Bronchus fibroblast of lung (primary cell): ENCODE results near the gene CCN6. TPM values are rescaled to one million over a fixed set of nuclear protein-coding genes. Genes with fewer than 3 reads are reported as not detected.

ENCODE experiments used
- total RNA-seq: library from RNA; depleted of rRNA; stranded (reverse); fragments of >200 nt; gene quantifications from 2 replicates; pipeline ENCODE4 v1.2.3, GENCODE V29; 2015

CCN6 gene
- under 0.01 TPM in 1 of 2 replicates, not detected in the other for total RNA-seq

DNA sequence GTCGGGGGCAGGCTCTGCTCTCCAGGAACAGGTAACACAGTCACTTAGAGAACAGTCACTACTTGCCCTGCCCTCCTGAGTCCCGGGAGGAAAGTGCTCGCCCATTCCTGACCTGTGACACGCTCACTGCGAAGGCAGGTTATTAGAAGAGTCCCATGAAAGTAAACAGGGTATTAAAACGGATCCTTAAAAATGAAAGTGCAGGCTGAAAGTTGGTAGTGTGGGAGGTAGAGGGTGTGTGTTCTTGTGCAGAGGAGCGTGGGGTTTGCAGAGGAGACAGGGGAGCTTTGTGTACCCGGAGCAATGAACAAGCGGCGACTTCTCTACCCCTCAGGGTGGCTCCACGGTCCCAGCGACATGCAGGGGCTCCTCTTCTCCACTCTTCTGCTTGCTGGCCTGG lies at the start of gene CCN6:
Gene CCN6, plus strand, starts transcription at position 104 of the 400 bp plus-strand sequence. Its CDS starts 254 bp downstream, at position 358.

DNA sequence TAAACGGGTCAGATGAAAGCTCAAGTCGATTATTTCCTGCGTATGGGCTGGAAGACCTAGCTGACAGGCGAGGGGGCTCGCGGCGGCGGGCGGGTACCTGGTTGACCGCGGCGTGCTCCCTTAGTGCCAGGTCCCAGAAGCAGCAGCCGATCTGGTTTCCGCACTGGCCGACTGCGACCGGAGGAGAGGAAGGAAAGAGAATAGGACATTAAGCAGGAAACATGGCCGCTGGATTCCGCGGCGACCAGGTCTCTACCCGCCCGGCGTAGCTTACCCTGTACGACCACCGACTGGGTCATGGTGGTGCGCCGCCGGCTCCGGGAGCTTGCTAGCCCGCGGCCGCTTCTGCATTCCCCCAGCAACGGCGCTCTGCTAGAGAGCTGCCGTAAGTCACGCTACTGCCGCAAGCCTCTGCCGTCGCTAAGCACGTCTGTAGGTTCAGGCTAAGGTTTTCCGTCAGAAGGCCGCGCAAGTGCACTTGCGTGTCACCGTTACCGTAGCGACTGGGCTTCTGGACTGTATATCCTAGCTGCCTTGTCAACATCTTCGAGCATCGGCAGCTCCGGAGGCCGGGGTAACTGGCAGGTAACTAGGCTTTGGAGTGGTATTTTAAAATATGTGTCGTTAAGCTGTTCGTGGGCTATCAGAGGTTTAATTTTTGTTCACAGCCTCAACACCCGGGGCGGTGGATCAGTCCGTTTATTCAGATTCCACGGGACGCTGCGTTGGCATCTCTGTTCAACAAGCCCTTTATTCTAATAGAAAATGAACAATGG lies 33.4 kb downstream of the CCN6 start, which contains the start of the genes FAM229B and TUBE1:
Gene FAM229B, plus strand, starts transcription at position 456 of the 776 bp plus-strand sequence. CDS start 11,693 bp downstream, outside the sequence.
Gene TUBE1, minus strand, starts transcription at position 347 of the 776 bp plus-strand sequence. Its CDS starts 48 bp downstream, at position 299.

Other genes starting within 250 kb of the CCN6 start
- 37.3 and 51.3 TPM in 2 replicates for gene FYN, start 180.7 kb upstream of the CCN6 start, total RNA-seq
- 16.8 and 18.0 TPM in 2 replicates for gene TUBE1, start 33.4 kb downstream of the CCN6 start, total RNA-seq
- 28.1 and 33.0 TPM in 2 replicates for gene FAM229B, start 33.5 kb downstream of the CCN6 start, total RNA-seq
- gene LAMA4, start 200.5 kb downstream of the CCN6 start, total RNA-seq: 52.0 and 68.4 TPM in 2 replicates